T-helper 17 cell (primary cell): ENCODE data around the gene PCDHA10. TPM values are rescaled to one million over a fixed set of nuclear protein-coding genes. Genes with fewer than 3 reads are reported as not detected.
"Not testable (repeated sequence)": the region's sequence is repeated elsewhere in the genome, so short reads cannot be mapped to it uniquely, and the experiment has no call there.

Source experiments
- ATAC-seq: fragments of 150-1000 bp; cut with Tn5 transposase; 2 replicates; pipeline ENCODE4 v1.10.0; 2021; ENCODE audit warnings: mild to moderate bottlenecking, moderate library complexity
- DNase-seq, 3 donors: peaks; one replicate each; pipeline versions ENCODE4 v3.0.0 to v3.0.0-alpha.2; 2020 to 2021
- H3K9me3 ChIP-seq: one replicate; pipeline ENCODE4 v1.7.0; 2013; ENCODE audit warnings: low read length, mild to moderate bottlenecking; ENCODE audit not compliant: control insufficient read depth, poor library complexity, severe bottlenecking
- H3K27ac Mint-ChIP-seq: one replicate; pipeline ENCODE4 v1.8.0; 2022; ENCODE audit warnings: mild to moderate bottlenecking, moderate library complexity, mixed read lengths
- H3K27me3 Mint-ChIP-seq: one replicate; pipeline ENCODE4 v1.8.0; 2022; ENCODE audit warnings: mixed read lengths
- H3K36me3 Mint-ChIP-seq: one replicate; pipeline ENCODE4 v1.8.0; 2022; ENCODE audit warnings: low read depth, mixed read lengths
- H3K4me1 Mint-ChIP-seq: one replicate; pipeline ENCODE4 v1.8.0; 2022; ENCODE audit warnings: mild to moderate bottlenecking, mixed read lengths
- H3K4me3 Mint-ChIP-seq: one replicate; pipeline ENCODE4 v1.8.0; 2022; ENCODE audit warnings: mild to moderate bottlenecking, moderate library complexity, mixed read lengths
- total RNA-seq, 4 donors: library from RNA in 2 of 4; stranded (reverse) in 2 of 4; gene quantifications; one replicate each; pipeline ENCODE4 v1.2.3 and lab custom pipeline; 2022 to 2026

The PCDHA10 gene
- total RNA-seq, 2 donors from 2014 or later: not detected

DNA sequence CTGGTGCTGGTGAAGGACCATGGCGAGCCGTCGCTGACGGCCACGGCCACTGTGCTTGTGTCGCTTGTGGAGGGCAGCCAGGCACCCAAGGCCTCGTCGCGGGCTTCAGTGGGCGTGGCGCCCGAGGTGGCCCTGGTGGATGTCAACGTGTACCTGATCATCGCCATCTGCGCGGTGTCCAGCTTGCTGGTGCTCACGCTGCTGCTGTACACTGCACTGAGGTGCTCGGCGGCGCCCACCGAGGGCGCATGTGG is 2.2 kb downstream of the PCDHA10 start:
- DNase-seq (no peak), ATAC-seq (no peak)
- Mint-ChIP-seq H3K4me3 (no peak overlapping the region), H3K27ac (no peak overlapping the region), H3K27me3 (peaks cover 22% of the 10 kb centered on the region), H3K4me1 (no peaks in the 10 kb centered on the region), H3K36me3 (no peaks in the 10 kb centered on the region)
- peaks cover 3% of the 10 kb centered on the region for H3K9me3 ChIP-seq

DNA sequence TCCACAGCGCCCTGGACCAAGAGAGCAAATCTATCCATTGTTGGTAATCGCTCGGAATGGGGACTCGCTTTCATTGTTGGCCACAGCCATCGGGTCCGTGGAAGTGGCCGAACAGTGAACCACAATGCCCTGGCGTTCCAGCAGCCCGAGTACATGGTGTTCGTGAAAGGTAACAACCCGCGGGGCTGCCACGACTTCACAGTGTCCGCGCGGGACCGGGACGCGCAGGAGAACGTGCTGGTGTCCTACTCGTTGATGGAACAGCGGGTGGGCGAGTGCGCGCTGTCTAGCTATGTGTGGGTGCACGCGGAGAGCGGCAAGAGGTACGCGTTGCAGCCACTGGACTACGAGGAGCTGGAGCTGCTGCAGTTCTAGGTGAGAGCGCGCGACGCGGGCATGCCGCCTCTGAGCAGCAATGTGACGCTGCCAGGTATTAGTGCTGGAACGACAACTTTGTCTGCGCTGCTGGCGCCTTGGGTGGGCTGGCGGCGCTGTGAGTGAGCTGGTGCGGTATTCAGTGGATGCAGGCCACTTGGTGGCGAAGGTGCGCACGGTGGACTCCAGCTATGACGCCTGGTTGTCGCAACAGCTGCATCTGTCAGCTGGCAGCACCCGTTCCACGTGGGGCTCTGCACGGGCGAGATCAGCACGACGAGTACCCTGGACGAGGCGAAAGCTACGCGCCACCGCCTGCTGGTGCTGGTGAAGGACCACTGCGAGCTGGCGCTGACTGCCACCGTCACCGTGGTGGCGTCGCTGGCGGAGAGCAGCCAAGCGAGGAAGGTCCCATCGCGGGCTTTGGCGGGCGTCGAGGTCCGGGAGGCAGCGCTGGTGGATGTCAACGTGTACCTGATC is 7.0 kb downstream of the PCDHA10 start:
- Mint-ChIP-seq H3K4me3 (no peak overlapping the region), H3K36me3 (no peaks in the 10 kb centered on the region), H3K27ac (no peak overlapping the region), H3K27me3 (peaks cover 9% of the 10 kb centered on the region), H3K4me1 (no peaks in the 10 kb centered on the region)
- DNase-seq: no peak
- H3K9me3 ChIP-seq: peaks cover 3% of the 10 kb centered on the region
- no peak for ATAC-seq

DNA sequence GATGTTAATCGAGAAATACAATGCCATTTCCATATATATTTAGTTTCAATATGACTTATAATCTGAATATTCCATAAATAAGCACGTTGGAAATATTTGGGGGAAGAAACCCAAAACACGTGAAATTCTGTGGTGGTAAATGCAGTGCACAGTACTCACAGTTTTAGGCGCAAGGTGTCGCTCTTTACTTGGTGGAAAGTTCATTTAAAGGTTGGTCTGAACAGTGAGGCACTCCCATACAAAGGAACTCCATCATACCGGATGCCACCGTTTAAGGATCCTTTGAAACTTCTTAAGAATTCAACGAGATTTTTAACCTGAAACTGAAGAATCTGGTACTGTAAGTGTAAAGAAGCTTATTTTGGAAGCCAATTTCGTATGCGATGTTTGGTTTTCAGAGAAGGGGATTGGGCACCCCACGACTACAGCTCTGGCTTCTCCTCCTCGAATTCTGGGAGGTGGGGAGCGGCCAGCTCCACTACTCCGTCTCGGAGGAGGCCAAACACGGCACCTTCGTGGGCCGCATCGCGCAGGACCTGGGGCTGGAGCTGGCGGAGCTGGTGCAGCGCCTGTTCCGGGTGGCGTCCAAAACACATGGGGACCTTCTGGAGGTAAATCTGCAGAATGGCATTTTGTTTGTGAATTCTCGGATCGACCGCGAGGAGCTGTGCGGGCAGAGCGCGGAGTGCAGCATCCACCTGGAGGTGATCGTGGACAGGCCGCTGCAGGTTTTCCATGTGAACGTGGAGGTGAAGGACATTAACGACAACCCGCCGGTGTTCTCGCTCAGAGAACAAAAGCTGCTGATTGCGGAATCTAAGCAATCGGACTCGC is 13.2 kb downstream of the PCDHA10 start, which contains the start of gene PCDHA11:
PCDHA11 (plus strand) TSS at position 237 of the 834 bp plus-strand sequence; CDS start at position 384, 147 bp downstream.
- peaks cover 19% of the 10 kb centered on the region for H3K27me3 Mint-ChIP-seq
- no peak within 1 kb of the TSS for H3K4me3 Mint-ChIP-seq
- no peak for ATAC-seq
- no peak for DNase-seq
- no peaks in the 10 kb centered on the region for H3K9me3 ChIP-seq
- no peaks in the 10 kb centered on the region for H3K36me3 Mint-ChIP-seq
- no peaks in the 10 kb centered on the region for H3K4me1 Mint-ChIP-seq
- no peak within 1 kb of the TSS for H3K27ac Mint-ChIP-seq

DNA sequence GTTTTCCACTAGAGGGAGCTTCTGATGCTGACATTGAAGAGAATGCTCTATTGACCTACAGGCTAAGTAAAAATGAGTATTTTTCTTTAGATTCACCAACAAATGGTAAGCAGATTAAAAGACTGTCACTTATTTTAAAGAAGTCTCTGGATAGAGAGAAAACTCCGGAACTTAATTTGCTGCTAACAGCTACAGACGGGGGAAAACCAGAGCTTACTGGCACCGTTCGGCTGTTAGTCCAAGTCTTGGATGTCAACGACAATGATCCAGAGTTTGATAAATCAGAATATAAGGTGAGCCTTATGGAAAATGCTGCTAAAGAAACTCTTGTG is 13.8 kb downstream of the PCDHA10 start:
- DNase-seq: no peak
- no peaks in the 10 kb centered on the region for H3K36me3 Mint-ChIP-seq
- H3K9me3 ChIP-seq: no peaks in the 10 kb centered on the region
- no peak for ATAC-seq
- H3K4me1 Mint-ChIP-seq: no peaks in the 10 kb centered on the region
- H3K27me3 Mint-ChIP-seq: peaks cover 18% of the 10 kb centered on the region
- H3K27ac Mint-ChIP-seq: no peak overlapping the region
- no peak overlapping the region for H3K4me3 Mint-ChIP-seq

DNA sequence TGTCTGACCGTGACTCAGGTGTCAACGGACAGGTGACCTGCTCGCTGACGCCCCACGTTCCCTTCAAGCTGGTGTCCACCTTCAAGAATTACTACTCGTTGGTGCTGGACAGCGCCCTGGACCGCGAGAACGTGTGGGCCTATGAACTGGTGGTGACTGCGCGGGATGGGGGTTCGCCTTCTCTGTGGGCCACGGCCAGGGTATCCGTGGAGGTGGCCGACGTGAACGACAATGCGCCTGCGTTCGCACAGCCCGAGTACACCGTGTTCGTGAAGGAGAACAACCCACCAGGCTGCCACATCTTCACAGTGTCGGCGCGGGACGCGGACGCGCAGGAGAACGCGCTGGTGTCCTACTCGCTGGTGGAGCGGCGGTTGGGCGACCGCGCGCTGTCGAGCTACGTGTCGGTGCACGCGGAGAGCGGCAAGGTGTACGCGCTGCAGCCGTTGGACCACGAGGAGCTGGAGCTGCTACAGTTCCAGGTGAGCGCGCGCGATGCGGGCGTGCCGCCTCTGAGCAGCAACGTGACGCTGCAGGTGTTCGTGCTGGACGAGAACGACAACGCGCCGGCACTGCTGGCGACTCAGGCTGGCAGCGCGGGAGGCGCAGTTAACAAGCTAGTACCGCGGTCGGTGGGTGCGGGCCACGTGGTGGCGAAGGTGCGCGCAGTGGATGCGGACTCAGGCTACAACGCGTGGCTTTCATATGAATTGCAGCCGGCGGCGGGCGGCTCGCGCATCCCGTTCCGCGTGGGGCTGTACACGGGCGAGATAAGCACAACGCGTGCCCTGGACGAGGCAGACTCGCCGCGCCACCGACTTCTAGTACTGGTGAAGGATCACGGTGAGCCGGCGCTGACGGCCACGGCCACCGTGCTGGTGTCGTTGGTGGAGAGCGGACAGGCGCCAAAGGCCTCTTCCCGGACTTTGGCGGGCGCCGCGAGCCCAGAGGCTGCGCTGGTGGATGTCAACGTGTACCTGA is 14.8 kb downstream of the PCDHA10 start:
- ATAC-seq: no peak
- no peak overlapping the region for H3K27ac Mint-ChIP-seq
- no peaks in the 10 kb centered on the region for H3K4me1 Mint-ChIP-seq
- no peak for DNase-seq
- H3K27me3 Mint-ChIP-seq: peaks cover 19% of the 10 kb centered on the region
- no peak overlapping the region for H3K4me3 Mint-ChIP-seq
- H3K9me3 ChIP-seq: no peaks in the 10 kb centered on the region
- H3K36me3 Mint-ChIP-seq: no peaks in the 10 kb centered on the region

DNA sequence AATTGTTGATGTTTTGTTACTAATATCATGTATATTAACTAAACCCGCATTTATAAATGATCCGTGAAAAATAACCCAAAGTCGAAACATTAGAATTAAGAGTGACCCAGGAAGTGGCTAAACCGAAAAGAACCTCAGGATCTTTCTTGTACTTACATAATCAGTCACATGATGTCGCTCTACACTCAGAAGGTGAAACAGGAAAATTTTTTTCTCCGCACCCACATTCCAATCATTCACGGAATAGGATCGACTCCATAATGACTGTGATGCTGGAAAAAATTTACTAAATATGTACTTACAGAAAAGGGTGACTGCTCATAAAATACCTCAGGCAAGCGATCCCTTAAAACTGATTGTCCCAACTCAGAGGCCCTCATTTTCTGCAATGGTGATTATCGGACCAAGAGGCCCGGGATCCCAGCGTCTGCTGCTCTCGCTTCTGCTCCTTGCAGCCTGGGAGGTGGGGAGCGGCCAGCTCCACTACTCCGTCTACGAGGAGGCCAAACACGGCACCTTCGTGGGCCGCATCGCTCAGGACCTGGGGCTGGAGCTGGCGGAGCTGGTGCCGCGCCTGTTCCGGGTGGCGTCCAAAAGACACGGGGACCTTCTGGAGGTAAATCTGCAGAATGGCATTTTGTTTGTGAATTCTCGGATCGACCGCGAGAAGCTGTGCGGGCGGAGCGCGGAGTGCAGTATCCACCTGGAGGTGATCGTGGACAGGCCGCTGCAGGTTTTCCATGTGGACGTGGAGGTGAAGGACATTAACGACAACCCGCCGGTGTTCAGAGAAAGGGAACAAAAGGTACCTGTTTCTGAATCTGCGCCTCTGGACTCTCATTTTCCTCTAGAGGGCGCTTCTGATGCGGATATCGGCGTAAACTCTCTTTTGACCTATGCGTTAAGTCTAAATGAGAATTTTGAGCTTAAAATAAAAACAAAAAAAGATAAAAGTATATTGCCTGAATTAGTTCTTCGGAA is 19.7 kb downstream of the PCDHA10 start, which contains the start of gene PCDHA12:
PCDHA12 (plus strand) TSS at position 224 of the 981 bp plus-strand sequence; CDS start at position 389, 165 bp downstream.
- peaks cover 16% of the 10 kb centered on the region for H3K27me3 Mint-ChIP-seq
- no peaks in the 10 kb centered on the region for H3K4me1 Mint-ChIP-seq
- H3K9me3 ChIP-seq: no peaks in the 10 kb centered on the region
- H3K27ac Mint-ChIP-seq: no peak within 1 kb of the TSS
- DNase-seq (no peak), ATAC-seq (no peak)
- H3K4me3 Mint-ChIP-seq: no peak within 1 kb of the TSS
- no peaks in the 10 kb centered on the region for H3K36me3 Mint-ChIP-seq

DNA sequence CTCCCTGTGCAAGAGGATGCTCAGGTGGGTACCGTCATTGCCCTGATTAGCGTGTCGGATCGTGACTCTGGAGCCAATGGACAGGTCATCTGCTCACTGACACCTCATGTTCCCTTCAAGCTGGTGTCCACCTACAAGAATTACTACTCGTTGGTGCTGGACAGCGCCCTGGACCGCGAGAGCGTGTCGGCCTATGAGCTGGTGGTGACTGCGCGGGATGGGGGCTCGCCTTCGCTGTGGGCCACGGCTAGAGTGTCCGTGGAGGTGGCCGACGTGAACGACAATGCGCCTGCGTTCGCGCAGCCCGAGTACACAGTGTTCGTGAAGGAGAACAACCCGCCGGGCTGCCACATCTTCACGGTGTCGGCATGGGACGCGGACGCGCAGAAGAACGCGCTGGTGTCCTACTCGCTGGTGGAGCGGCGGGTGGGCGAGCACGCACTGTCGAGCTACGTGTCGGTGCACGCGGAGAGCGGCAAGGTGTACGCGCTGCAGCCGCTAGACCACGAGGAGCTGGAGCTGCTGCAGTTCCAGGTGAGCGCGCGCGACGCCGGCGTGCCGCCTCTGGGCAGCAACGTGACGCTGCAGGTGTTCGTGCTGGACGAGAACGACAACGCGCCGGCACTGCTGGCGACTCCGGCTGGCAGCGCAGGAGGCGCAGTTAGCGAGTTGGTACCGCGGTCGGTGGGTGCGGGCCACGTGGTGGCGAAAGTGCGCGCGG is 21.0 kb downstream of the PCDHA10 start:
- H3K9me3 ChIP-seq, H3K4me3 Mint-ChIP-seq, H3K27ac Mint-ChIP-seq, DNase-seq, H3K36me3 Mint-ChIP-seq, ATAC-seq, H3K4me1 Mint-ChIP-seq: not testable (repeated sequence)
- peaks cover 14% of the 10 kb centered on the region for H3K27me3 Mint-ChIP-seq

DNA sequence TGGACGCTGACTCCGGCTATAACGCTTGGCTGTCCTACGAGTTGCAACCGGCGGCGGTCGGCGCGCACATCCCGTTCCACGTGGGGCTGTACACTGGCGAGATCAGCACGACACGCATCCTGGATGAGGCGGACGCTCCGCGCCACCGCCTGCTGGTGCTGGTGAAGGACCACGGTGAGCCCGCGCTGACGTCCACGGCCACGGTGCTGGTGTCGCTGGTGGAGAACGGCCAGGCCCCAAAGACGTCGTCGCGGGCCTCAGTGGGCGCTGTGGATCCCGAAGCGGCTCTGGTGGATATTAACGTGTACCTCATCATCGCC is 21.5 kb downstream of the PCDHA10 start:
- H3K27me3 Mint-ChIP-seq: peaks cover 11% of the 10 kb centered on the region
- no peak overlapping the region for H3K27ac Mint-ChIP-seq
- H3K36me3 Mint-ChIP-seq: no peaks in the 10 kb centered on the region
- no peak for DNase-seq
- no peaks in the 10 kb centered on the region for H3K4me1 Mint-ChIP-seq
- H3K4me3 Mint-ChIP-seq: no peak overlapping the region
- peaks cover 4% of the 10 kb centered on the region for H3K9me3 ChIP-seq
- ATAC-seq: no peak

DNA sequence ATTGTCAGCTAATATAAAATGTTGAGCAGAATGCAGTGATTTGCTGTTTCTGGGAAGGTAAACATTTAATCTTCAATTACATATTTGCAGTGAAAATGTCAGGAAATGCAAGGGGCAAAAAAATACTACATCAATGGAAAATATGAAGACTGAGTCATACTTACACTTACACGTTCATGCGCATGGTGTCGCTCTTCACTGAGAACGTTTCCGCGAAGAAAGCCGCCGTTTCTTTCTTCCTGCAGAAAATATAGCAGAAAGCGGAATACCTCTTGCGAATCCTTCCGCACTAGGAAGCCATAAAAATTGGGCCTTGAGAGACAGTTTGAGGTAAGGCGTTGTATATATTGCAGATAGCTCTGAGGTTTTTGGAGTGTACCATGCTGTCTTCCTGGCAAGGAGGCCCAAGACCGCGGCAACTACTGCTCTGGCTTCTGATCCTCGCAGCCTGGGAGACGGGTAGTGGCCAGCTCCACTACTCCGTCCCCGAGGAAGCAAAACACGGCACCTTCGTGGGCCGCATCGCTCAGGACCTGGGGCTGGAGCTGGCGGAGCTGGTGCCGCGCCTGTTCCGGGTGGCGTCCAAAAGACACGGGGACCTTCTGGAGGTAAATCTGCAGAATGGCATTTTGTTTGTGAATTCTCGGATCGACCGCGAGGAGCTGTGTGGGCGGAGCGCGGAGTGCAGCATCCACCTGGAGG is 26.3 kb downstream of the PCDHA10 start, which contains the start of gene PCDHA13:
PCDHA13 (plus strand) TSS at position 236 of the 702 bp plus-strand sequence; CDS start at position 381, 145 bp downstream.
- Mint-ChIP-seq H3K4me3 (no peak within 1 kb of the TSS), H3K27me3 (peaks cover 6% of the 10 kb centered on the region), H3K4me1 (no peaks in the 10 kb centered on the region), H3K36me3 (no peaks in the 10 kb centered on the region), H3K27ac (no peak within 1 kb of the TSS)
- peaks cover 4% of the 10 kb centered on the region for H3K9me3 ChIP-seq
- ATAC-seq: no peak
- no peak for DNase-seq

DNA sequence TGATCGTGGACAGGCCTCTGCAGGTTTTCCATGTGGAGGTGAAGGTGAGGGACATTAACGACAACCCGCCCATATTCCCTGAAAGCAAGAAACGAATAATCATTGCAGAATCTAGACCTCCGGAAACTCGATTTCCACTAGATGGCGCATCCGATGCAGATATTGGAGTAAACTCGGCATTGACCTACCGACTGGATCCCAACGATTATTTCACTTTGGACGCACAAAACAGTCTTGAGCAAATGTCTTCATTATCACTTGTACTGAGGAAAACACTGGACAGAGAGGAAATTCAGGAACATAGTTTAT is 26.8 kb downstream of the PCDHA10 start:
- DNase-seq (no peak), ATAC-seq (no peak)
- H3K27ac Mint-ChIP-seq: no peak overlapping the region
- no peak overlapping the region for H3K4me3 Mint-ChIP-seq
- H3K36me3 Mint-ChIP-seq: no peaks in the 10 kb centered on the region
- H3K4me1 Mint-ChIP-seq: no peaks in the 10 kb centered on the region
- peaks cover 6% of the 10 kb centered on the region for H3K27me3 Mint-ChIP-seq
- H3K9me3 ChIP-seq: peaks cover 4% of the 10 kb centered on the region

DNA sequence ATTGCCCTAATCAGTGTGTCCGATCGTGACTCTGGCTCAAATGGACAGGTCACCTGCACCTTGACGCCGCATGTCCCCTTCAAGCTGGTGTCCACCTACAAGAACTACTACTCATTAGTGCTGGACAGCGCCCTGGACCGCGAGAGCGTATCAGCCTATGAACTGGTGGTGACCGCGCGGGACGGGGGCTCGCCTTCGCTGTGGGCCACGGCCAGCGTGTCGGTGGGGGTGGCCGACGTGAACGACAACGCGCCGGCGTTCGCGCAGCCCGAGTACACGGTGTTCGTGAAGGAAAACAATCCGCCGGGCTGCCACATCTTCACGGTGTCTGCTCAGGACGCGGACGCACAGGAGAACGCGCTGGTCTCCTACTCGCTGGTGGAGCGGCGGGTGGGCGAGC is 27.7 kb downstream of the PCDHA10 start:
- no peak for DNase-seq
- Mint-ChIP-seq H3K4me3 (no peak overlapping the region), H3K27ac (no peak overlapping the region), H3K36me3 (no peaks in the 10 kb centered on the region), H3K27me3 (peaks cover 6% of the 10 kb centered on the region), H3K4me1 (no peaks in the 10 kb centered on the region)
- peaks cover 4% of the 10 kb centered on the region for H3K9me3 ChIP-seq
- ATAC-seq: no peak
